CD1c-positive myeloid dendritic cell (primary cell): ENCODE measurements around the gene GMCL2.

Source experiments
- DNase-seq: peaks from one replicate; pipeline ENCODE4 v3.0.0-alpha.2; 2016; ENCODE audit errors: extremely low spot score

The GMCL2 gene

DNA sequence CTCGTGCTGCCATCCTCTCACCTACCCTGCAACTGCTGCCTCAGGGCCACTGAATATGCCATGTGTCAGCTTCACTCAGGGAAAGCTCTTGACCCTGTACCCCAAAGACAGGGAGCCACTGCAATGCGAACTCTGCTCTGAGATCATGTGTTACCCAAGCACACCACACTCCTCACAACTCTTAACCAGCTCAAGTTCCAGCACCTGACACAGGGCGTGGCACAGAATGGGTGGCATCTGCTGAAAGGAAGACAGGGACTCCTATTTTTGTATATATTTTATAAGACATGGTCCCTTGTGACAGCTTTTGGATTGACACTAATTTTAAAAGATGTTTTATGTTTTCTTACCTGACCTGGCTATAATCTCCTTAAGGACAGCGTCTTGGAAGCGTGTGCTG is 34.7 kb upstream of the GMCL2 start:
- DNase-seq: no peak

DNA sequence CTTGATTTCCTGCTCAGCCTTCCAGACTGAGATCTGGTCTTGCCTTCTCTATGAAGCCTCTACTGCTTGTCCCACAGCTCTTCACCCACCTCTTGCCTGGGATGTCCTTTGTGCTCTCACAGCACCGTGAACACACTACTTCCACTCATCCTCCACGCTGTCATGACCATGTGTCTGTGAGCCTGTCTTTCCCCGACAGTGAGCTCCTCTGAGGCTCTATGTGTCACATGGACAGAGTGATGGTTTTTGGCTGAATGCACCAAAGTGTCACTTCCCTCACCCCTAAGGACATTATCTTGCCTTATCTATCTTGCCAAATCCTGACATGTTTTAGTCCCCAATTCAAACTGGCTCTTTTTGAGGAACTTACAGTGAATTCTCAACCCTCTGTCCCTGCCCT is 34.1 kb upstream of the GMCL2 start:
- peak; percentile 46 for DNase-seq

DNA sequence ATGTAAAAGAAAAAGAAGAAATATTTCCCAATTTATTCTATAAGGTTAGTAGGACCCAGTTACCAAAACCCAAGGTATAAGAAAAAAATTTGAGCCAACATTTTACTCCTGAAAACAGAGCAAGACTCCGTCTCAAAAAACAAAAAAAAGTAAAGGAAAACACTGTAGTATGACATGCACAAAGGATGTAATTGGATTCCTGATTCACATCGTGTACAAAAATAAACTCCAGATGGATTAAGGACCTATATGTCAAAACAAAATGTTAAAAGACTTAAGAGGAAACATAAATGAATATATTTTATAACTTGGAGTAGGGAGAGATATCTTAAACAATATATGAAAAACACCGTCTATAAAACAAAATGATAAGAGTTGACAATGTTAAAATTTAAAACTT is 31.7 kb upstream of the GMCL2 start:
- no peak for DNase-seq

DNA sequence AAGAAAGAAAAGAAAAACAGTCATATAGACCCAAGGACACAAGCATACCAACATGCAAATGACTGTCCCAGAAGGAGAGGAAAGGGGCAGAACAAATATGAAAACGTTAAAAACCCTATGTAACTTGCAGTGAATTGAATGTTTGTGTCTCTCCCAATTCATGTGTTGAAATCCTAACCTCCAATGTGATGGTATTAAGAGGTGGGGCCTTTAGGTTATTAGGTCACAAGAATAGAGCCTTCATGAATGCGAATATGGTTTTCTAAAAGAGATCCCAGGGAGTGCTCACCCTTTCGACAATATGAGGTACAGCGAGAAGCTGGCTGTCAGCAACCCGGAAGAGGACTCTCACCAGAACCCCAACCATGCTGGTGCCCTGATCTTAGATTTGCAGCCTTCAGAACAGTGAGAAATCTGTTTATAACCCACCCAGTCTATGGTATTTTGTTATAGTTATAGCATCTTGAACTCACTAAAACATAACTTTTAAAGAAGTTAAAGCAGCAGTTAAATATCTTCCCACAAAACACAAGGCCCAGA is 31.1 kb upstream of the GMCL2 start:
- DNase-seq: no peak

DNA sequence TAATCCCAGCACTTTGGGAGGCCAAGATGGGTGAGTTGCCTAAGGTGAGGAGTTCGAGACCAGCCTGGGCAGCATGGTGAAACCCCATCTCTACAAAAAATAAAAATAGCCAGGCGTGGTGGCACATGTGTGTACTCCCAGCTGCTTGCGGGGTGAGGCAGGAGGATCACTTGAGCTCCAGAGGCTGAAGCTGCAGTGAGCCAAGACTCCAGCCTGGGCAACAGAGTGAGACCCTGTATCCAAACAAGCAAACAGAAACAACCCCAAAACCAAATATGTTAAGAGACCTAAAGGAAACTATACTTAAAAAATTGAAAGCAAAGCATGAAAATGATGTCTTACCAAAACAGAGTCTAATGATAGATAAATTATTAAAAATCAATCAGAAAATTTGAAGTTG is 29.6 kb upstream of the GMCL2 start:
- no peak for DNase-seq

DNA sequence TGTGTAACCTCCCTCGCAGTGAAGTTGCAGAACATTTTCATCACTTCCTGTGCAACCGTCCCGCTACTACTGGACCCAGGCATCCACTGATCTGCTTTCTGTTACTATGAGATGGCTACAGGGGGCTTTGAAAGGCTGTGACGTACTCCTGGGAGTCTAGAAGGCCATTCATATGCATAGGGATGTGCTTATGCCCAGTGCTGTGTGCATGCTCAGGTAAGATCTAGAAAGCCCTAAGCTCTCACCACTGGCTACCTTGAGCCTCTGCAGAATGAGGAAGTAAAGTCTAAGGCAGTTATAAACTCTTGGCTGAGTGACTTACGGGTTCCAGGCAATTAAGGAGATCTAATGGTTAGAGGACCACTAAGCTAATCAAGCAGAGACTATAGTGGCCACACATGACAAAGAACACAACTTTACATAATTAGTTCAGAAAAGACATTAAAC is 28.9 kb upstream of the GMCL2 start:
- DNase-seq: no peak

DNA sequence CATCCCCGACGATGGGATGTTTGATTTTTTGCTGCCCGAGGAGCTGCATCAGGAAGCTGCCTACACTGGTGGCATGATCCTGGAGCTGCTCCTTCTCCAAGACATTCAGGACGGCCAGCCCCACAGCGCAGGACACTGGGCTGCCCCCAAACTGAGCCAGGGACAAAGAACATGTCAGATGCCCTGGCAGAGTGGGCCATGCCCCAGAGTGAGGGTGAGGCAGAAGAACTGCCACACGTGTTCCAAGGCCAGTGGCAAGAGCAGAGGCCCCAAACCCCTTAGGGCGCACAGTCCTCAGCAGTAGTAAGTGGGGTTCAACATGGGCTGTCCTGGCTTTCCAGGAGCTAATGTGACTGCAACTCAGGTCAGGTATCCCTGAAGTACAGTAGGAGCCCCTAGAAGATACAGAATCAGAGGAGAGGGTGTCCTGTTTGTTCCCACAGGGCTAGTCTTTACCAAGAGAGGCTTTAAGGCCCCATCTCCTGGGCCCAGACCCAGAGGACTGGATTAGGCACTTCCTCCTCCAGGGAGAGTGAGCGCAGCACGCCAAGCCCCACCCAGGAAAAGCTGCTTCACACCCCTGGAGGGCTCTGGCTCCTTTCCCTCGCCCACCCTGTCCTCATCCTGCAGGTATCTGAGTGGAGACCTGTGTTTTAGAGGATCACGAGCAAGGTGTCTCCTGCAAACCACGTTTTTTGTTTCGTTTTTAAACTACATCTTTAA is 28.3 kb upstream of the GMCL2 start:
- no peak for DNase-seq

DNA sequence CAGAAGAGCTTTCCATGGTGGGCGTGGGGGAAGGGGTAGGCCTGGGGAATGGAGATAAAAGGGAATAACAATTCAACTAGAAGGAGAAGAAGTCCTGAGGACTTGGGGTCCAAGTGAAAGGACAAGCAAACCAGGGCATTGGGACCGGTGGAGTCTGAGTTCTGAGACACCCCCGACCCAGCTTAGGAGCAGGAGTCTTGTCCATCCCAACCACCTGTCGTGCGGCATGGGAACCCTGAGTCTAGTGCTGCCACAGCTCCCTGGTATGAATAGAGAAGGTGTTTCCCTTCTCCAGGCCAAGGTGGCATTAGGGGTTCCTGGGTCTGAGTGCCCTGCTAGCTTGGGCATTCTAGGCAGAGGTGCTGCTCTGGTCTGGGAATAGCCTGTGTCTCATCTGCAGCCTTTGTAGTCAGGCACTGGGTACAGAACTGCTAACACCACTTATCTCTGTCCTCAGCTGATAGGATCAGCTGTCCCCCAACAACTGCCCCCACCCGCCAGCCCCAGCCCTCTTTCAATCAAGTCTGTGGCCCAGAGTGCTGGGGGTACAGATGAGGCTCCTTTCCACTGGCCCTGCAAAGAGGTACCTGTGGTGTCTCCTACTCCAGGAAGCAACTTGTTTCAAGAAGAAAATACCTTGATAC is 27.1 kb upstream of the GMCL2 start:
- no peak for DNase-seq

DNA sequence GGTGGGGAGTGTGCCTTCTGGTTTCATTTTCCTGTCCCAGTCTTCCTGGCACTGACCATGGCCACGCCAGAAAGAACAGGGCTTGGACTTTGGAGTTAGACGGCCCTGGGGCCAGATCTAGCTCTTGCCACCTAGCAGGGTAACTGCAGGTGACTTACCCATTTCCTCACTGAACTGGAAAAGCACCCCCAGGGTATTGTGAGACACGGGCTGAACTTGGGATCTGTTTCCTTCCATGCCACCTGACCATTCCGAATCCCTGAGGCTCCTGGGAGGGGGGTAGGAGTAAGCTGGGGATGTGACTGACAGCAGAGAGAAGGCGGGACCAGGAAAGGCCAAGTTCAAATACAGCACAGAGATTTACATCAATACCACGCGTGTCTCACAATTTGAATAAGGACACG is 26.6 kb upstream of the GMCL2 start:
- DNase-seq: no peak

DNA sequence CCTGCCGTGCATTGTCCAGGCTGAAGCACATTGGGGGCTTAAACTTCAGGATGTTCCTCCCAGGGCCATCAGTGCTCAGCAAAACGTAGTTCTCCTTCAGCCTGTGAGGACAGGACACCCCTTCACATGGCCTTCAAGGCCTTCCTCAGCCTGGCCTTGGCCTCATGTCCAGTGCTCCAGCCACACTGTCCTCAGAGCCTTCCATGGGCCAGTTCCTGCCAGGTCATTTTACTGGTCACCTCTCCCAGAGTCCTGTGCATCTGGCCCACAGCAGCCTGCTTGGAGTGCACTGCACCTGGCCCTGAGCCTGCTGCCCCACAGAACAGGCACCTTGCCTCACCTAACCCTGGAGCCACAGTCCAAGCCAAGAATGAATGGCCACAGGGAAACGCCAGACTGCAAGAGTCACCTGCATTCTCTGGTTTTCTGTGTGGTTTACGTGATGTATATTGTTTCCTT is 25.9 kb upstream of the GMCL2 start:
- no peak for DNase-seq

DNA sequence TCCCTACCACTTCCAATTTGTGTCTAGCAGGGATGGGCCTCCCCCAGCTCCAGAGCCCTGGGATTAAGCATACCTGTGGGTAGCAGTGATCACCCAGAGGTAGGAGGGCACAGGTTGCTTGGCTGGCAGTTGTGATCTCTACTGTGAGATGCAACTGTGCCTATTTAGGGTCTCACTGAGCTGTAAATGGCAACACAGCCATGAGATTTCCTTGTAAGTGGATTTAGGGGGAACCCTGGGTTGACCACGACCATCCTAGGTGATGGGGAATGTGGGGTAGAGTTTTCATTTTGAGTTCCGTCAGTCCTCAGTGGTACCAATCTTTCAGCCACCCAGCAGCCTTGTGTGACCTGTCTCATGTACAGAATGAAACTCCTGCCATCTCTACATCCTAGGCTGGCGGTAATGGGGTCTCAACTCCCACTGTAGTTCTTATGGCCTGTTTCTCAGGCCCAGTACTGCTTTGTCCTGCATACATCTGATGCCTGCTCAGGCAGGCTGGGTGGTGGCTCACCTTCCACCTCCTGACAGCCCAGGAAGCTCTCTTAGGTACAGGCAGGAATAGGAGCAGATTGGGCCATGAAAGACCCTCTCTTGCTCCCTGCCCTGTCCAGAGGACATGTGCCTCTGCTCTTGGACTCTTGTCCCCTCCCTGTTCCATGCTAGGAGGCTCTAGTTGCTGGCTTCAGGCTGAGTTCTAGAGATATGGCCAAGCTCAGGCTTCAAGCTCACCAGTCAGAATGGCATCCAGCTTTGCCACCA is 25.3 kb upstream of the GMCL2 start:
- no peak for DNase-seq

DNA sequence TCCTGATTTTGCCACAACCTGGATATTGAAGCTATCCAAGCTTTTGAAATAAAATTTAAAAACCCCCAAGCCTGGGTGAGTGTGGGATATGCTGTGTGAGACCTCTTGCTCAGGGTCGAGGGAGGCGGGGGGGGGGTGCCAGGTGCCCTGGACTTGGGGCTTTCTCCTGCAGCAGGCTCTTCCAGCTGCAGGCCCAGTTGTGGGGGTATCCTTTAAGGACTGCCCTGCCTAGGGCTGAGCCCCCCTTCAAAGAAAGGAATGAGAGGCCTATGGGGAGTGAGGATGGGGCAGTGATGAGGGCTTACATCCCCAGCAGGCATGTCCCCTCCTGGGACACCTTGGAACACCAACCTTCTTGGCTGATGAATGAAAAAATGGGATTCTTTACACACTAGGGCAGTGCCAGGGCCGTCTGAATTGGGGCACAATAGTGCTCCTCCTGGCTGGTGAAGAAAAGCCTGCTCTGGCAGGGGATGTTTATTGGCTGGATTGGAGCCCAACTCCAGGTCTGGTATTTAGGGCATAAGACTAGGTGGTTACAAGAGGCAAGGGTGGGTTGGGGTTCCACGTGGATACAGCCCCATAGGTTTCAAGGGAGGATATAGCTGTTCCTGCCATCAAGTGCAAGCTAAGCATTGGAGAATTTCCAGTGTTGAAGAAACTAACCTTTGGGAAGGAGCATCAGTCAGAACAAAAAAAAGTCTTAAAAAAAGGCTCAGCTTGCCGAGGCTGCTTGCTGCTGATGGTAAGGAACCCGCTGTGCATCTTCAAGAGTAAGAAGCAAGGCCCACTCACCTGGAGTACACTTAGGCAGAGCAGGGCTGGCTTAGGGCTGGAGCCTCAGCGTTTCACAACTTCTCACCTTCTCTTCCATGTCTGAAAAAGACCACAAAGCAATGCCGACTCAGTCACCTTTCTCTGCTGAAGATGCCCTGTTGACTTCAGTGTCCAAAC is 24.2 kb upstream of the GMCL2 start:
- no peak for DNase-seq

DNA sequence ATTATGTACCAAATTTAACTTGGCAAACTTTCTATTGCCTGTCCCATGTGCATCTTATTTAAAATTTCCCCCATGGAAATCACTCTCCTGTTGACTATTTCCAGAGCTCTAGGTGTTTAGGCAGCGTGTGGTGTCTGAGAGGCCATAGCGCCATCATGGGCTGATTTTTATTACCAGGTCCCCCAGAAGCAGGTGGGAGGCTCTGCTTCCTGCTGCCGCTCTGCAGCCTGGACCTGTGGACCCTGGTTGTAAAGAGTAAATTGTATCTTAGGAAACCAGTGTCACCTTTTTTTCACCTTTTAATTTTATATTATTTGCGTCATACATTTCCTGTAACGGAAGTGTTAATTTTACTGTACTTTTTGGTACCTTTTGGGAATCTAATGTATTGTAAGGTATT is 23.5 kb upstream of the GMCL2 start:
- DNase-seq: no peak

DNA sequence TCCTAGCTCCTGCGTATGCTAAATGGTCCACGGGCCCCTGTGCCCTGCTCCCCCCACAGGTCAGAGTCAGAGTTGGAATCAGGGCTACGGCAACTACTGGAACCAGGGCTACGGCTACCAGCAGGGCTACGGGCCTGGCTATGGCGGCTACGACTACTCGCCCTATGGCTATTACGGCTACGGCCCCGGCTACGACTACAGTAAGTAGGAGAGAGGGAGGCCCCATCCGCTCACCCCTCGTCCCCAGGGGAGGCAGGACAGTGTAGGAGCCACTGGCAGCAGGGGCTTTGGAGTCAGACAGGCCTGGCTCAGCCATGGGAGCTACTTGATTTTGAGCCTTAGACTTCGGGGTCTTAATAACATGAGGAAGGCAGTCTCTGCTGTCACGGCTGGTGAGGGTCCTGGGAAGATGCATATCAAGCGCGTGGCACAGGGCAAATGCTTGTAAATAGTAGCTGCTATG is 22.9 kb upstream of the GMCL2 start:
- no peak for DNase-seq

DNA sequence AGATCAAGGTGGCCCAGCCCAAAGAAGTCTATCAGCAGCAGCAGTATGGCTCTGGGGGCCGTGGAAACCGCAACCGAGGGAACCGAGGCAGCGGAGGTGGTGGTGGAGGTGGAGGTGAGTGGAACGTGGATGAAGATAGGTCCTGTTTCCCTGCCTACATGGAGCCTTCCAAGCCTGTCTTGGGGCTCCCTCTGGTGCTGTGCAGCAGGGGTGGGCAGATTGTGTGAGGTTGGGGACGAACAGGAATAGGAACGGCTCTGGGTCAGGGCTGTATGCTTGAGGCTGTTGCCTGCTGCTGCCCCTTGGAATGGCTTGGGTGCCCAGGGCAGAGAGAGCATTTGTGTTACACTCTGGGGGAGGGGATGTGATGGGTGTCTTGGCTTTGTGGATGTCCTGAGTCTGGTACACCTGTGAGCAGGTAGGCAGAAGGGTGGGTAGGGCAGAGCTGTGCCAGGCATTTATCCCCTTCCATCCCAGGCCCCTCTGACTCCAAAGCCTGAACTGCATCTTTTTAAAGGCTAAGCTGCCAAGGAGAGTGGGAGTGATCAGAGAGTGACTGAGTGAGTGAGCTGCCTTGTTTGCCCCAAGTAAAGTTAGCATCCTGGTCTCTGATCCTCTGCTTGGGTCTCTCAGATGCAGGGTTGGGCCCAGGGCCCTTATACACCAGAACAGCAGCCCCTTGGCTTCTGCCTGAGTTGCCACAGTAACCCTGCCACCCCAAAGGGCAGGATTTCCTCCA is 22.3 kb upstream of the GMCL2 start:
- DNase-seq: no peak

DNA sequence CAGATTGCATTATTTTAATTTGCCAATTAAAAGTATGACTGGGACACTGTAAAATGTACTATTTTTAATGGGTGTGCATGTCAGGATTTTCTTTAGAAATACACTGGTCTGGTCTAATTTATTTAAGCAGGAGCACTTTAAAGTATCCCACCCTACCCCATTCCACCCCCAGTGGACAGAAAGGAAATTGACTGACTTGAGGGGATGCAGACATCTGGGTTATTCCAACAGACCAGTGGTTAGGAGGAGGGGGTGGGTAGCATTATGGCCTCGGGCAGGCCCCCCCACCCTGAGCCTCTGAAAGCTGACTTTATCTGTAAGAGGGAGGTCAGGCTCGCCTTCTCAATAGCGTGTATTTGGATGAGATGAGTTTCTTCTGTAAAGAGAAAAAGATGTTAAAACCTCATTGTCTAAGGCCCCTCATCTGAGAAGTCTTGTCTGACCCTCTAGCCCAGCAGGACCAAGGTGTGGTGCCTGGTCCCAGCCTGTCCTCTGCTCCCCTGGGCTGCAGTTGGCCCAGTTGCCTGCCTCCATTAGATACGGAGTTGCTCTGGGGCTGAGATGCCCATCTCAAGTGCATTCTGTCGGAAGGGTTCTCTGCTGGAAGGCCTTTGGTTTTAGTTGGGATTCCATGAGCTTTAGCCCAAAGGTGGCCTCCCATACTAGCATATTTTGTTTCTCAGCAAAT is 21.5 kb upstream of the GMCL2 start:
- DNase-seq: no peak

DNA sequence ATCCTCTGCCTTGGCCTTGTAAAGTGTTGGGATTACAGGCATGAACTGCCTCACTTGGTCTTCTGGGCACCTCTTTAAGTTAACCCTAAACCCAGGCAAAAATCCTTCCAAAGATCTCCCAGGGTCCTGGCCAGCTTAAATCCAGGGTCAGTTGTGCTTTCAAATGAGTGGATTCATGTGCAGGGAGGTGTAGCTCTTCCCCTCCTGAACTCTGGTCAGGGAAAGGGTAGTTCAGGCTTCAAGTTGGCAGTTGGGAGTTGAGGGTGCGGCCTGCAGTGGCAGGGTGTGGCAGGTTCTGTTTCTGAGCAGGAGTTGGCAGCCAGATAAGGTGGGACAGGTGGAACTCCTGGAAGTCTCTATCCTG is 20.7 kb upstream of the GMCL2 start:
- DNase-seq: no peak

DNA sequence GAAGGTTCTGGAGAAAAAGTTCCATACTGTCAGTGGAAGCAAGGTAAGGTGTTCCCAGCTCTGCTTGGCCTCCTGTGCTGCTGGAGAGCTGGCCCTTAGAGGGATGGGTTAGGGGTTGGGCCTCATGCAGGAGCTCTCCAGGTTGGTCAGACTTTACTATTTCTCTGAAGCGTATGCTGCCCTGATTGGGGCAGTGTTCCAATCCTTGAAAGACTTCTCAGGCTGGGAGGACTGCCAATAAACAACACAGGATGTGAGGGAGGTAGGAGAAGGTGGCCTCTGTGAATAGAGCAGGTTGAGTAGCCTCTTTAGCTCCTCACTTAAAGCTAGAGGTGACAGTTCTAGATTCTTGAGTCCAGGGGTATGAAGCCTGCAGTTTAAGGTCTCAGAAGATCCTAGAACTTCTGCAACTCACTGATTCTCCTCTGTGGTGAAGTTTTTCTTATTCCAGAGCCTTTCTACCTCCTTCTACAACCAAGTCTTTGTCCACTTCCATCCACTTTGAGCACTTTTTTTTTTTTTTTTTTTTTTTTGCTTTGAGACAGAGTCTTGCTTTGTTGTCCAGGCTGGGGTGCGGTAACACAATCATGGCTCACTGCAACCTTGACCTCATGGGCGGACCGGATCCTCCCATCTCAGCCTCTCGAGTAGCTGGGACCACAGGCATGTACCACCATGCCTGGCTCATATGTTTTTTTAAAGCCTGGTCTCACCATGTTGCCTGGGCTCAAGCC is 20.2 kb upstream of the GMCL2 start:
- no peak for DNase-seq
